ENCODE results near the gene LTBR.

Gene LTBR

DNA sequence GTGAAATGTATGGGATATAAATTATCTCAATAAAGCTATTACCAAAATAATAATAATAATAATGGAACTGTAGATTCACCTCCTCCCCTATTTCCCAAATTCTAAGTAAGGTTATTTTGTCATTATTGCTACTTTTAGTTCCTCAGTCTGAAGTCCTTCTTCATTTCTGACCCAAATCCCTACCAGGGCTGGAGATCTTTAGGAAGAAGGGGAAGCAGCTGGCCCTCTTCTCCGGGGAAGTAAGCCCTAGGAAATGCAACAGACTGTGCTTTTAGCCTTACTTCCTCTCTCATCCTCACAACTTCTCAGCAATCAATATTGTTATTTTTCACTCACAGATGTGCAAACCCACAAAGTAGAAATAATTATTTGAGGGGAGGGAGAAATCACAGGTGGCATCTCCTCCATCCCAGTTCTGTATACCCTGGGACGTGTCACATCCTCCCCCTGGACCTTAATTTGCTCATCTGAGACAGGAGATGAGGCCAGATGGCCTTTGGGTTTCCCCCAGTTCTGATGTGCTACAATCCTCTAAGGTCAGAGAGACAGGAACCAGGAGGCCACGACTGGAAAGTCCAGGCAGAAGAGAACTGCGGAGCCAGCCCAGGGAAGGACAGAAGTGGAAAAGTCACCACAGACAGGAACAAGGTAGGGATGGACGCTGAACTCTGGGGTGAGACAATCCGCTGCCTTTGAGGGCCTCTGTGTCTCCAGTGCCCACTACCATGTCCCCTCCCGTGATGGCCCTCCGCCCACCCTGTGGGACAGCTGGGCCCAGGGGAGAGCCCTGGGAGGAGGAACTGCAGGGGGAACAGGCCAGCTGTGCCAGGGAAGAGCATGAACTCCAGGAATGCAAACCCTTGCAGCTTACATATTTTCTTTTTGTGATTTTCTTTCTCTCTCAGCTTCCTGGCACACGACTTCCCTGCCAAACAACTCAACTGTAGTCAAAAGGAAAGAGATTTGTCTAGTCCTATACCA is 31.5 kb upstream of the LTBR start:
- H3K36me3 ChIP-seq (ENCODE audit: control insufficient read depth, insufficient read depth, low read length) = peaks cover 27% of the 10 kb centered on the region
- H3K9me3 ChIP-seq (ENCODE audit: control insufficient read depth, low read length) = no peaks in the 10 kb centered on the region
- no peak overlapping the region for H3K4me3 ChIP-seq (ENCODE audit: low read length)
- H3K9ac ChIP-seq (ENCODE audit: low read length) = no peak overlapping the region
- H3K4me1 ChIP-seq (ENCODE audit: control insufficient read depth, insufficient read depth, low read length) = peaks cover 23% of the 10 kb centered on the region
- no peaks in the 10 kb centered on the region for H3K27me3 ChIP-seq (ENCODE audit: control insufficient read depth, insufficient read depth, low read length)

DNA sequence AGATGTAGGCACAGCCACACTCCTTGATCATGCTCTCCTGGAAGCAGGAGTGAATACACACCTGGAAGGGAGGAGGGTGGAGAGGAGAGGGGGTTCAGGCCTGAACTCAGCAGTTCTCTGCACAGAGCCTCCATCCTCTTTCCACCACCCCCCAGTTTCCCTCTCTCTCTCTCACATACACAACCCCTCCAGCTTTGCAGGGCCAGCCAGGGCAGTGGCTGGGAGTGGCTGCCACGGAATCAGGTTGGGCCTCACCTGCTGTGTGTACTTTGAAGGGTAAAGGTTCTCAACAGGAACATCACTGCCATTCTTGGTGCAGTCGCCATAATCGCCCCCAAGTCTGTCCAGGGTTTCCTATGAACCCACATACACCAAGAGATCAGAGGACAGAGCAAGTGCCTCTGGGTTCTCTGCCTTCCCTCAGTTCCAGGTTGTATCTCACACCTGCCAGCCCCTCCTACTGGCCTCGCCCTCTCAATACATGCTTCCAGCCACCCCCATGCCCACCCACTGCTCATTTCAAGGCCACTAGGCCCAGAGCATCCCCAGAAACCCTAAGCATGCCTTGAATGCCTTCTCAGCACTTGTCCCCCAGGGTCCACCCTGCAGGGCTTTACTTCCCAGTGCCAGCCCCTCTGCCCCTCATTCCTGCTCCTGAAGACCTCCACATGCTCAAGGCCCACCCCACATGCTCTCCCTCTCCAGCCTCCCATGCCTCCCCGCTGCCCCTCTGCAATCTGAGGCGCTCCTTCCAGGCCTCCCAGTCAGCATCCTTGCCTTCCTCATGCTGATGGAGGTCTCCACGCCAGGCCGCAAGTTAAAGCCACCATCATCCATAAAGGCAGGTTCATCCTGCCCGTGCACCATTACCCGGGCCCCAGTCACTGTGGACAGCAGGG is 29.2 kb upstream of the LTBR start:
- Histone ChIP-seq H3K36me3 (ENCODE audit: control insufficient read depth, insufficient read depth, low read length) (peaks cover 19% of the 10 kb centered on the region), H3K27me3 (ENCODE audit: control insufficient read depth, insufficient read depth, low read length) (no peaks in the 10 kb centered on the region), H3K4me3 (ENCODE audit: low read length) (no peak overlapping the region), H3K9ac (ENCODE audit: low read length) (no peak overlapping the region), H3K4me1 (ENCODE audit: control insufficient read depth, insufficient read depth, low read length) (peaks cover 7% of the 10 kb centered on the region), H3K9me3 (ENCODE audit: control insufficient read depth, low read length) (no peaks in the 10 kb centered on the region)

DNA sequence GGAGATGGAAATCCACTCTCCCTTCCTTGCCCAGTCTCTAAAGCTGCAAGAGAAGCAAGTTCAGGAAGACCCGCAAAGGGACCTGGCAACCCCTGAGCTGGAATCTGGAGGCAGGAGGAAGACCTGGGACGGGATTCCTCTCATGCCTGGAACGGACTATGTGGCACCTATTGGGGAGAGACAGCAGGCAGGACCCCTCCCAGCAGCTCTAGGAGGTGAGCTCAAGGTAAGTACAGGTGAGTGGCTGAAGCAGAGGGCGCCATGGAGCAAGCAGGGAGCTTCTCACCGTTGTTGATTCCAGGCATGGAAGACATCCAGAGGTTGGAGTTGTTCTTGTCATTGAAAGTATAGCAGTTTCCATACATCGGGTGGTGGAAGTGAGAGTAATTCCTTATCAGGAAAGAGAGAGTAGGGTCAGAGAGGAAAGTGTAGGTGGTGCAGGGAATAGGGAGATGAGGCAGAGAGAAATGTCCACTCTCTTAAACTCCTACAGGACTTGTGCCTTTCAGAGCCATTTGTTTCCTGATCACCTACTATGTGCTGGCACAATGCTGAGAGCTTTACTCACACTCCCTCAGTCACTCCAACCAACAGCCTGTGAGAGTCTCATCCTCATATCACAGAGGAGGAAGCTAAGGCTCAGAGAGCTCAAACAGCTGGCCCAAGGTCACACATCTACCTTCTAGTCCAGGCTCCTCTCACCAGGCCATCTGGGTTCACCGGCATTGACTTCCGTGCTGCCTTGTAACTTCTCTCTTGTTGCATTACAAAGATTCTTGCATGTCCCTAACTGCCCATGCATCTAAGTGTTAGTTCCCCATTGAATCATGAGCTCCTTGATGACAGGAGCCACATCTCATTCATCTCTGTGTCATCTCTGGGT is 28.2 kb upstream of the LTBR start:
- Histone ChIP-seq H3K36me3 (ENCODE audit: control insufficient read depth, insufficient read depth, low read length) (peaks cover 19% of the 10 kb centered on the region), H3K9ac (ENCODE audit: low read length) (no peak overlapping the region), H3K9me3 (ENCODE audit: control insufficient read depth, low read length) (no peaks in the 10 kb centered on the region), H3K27me3 (ENCODE audit: control insufficient read depth, insufficient read depth, low read length) (no peaks in the 10 kb centered on the region), H3K4me3 (ENCODE audit: low read length) (no peak overlapping the region), H3K4me1 (ENCODE audit: control insufficient read depth, insufficient read depth, low read length) (peaks cover 7% of the 10 kb centered on the region)

DNA sequence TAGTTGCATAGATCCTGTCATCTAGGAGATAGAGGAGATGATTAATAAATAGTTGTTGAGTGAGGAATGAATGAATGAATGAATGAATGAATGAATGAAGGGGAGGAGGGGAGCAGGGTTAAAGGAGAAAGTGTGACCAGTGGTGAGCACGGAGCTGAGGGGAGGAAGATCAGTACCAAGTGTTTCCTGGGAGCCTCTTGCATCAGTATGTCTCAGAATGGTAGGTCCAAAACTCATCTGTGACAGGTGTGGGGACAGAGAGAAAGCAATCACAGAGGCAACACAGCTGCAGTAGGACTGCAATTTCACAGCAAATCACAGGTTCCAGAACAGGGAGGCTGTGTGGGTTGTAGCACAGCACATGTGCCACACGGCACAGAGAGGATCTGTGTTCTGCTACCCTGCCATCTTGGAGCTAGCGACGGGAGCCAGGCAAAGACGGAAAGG is 27.6 kb upstream of the LTBR start:
- Histone ChIP-seq H3K9ac (ENCODE audit: low read length) (no peak overlapping the region), H3K4me3 (ENCODE audit: low read length) (no peak overlapping the region), H3K36me3 (ENCODE audit: control insufficient read depth, insufficient read depth, low read length) (peaks cover 19% of the 10 kb centered on the region), H3K27me3 (ENCODE audit: control insufficient read depth, insufficient read depth, low read length) (no peaks in the 10 kb centered on the region), H3K9me3 (ENCODE audit: control insufficient read depth, low read length) (no peaks in the 10 kb centered on the region), H3K4me1 (ENCODE audit: control insufficient read depth, insufficient read depth, low read length) (peaks cover 11% of the 10 kb centered on the region)

DNA sequence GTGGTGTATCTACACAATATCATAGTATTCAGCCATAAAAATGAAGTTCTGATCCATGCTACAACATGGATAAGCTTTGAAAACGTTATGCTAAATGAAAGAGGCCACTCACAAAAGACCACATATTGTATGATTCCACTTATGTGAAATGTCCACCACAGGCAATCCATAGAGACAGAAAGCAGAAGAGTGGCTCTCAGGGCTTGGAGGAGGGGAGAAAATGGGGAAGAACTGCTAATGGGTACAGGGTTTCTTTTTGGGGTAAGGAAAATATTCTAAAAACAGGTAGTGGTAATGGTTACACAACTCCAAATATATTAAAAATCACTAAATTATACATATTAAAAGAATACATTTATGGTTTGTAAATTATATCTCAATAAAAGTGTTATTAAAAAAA is 25.1 kb upstream of the LTBR start:
- Histone ChIP-seq H3K4me3 (ENCODE audit: low read length) (no peak overlapping the region), H3K4me1 (ENCODE audit: control insufficient read depth, insufficient read depth, low read length) (peaks cover 32% of the 10 kb centered on the region), H3K9me3 (ENCODE audit: control insufficient read depth, low read length) (no peaks in the 10 kb centered on the region), H3K36me3 (ENCODE audit: control insufficient read depth, insufficient read depth, low read length) (peaks cover 24% of the 10 kb centered on the region), H3K27me3 (ENCODE audit: control insufficient read depth, insufficient read depth, low read length) (no peaks in the 10 kb centered on the region), H3K9ac (ENCODE audit: low read length) (no peak overlapping the region)

DNA sequence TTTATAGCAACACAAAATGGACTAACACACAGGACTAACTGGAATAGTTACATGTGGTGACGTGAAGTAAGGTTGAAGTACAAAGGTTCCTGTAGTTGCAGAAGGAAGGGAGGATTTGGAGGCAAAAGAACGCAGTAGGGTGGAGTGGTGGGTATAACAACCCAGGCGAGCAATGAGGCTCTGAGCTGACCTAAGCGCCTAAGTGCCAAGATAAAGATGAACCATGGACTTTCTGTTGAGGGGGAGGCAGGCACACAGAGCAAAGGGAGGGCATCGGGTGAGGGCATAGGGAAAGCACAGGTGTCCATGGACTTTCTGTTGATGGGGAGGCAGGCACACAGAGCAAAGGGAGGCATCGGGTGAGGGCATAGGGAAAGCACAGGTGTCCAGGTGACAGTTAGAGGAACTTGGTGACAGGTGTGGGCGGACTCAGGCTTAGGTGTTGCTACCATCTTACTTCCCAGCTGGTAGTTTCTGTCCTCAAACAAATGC is 23.8 kb upstream of the LTBR start:
- Histone ChIP-seq H3K36me3 (ENCODE audit: control insufficient read depth, insufficient read depth, low read length) (peaks cover 13% of the 10 kb centered on the region), H3K9me3 (ENCODE audit: control insufficient read depth, low read length) (no peaks in the 10 kb centered on the region), H3K27me3 (ENCODE audit: control insufficient read depth, insufficient read depth, low read length) (no peaks in the 10 kb centered on the region), H3K4me1 (ENCODE audit: control insufficient read depth, insufficient read depth, low read length) (peaks cover 32% of the 10 kb centered on the region), H3K4me3 (ENCODE audit: low read length) (no peak overlapping the region), H3K9ac (ENCODE audit: low read length) (no peak overlapping the region)

DNA sequence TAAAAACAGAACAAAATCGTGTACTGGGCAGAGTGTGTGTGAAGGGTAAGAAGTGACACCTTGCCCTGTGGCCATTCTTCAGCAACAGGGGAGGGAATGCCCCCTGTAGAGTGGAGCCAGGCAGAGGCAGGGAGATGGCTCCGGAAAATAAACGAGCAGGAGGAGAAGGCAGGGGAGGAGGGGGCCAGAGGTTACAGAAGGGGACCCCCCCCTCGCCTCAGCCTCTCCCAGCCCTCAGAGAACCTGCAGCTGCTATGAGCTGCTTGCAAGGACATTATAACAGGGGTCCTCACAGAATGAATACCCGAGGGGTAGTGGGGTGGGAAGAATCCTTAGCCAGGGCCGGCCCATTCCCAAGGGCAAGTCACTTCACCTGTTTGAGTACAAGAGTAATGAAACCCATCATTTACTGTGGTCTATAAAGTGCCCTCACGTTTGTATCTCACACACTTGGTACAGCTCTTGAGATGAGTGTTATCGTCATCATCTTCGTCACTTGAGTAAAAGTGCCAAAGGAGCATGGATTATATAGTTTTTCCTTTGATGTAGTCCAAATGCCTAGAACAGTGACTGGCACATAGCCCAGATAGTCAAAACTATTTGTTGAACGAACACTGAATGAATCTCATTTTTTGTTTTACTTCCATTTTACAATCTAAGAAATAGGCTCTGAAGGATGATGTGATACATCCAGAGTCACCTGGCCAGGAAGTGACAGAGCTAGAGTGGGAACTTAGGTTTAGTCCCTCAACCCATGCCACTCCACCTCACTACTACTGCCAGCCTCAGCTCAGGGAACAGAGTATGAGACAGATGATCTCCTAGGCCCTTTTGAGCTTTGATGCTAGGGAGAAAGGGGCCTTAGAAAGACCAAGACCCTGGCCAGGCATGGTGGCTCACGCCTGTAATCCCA is 23.1 kb upstream of the LTBR start:
- Histone ChIP-seq H3K9ac (ENCODE audit: low read length) (no peak overlapping the region), H3K9me3 (ENCODE audit: control insufficient read depth, low read length) (no peaks in the 10 kb centered on the region), H3K4me3 (ENCODE audit: low read length) (no peak overlapping the region), H3K36me3 (ENCODE audit: control insufficient read depth, insufficient read depth, low read length) (peaks cover 13% of the 10 kb centered on the region), H3K27me3 (ENCODE audit: control insufficient read depth, insufficient read depth, low read length) (no peaks in the 10 kb centered on the region), H3K4me1 (ENCODE audit: control insufficient read depth, insufficient read depth, low read length) (peaks cover 31% of the 10 kb centered on the region)

DNA sequence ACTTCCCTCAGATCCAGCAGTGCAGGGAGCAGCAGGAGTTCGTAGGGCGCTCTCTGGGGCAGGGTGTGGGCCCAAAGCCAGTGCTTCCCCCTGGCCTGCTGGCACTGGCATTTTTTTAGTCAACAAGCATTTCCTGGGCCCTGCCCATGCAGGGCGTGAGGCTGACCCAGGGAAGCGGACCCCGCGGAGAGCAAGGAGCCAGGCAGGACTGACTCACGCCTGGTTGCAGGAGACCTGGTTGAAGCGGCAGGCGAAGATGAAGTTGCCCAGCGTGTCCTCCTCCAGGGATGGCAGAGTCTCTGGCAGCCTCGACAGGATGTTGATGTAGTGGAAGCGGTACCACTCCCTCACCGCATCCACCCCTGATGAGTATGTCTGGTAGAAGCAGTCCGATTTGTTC is 22.1 kb upstream of the LTBR start:
- no peaks in the 10 kb centered on the region for H3K27me3 ChIP-seq (ENCODE audit: control insufficient read depth, insufficient read depth, low read length)
- H3K4me3 ChIP-seq (ENCODE audit: low read length) = no peak overlapping the region
- H3K36me3 ChIP-seq (ENCODE audit: control insufficient read depth, insufficient read depth, low read length) = peaks cover 8% of the 10 kb centered on the region
- H3K4me1 ChIP-seq (ENCODE audit: control insufficient read depth, insufficient read depth, low read length) = peaks cover 31% of the 10 kb centered on the region
- H3K9ac ChIP-seq (ENCODE audit: low read length) = peak overlapping the region; percentile 7
- H3K9me3 ChIP-seq (ENCODE audit: control insufficient read depth, low read length) = no peaks in the 10 kb centered on the region

DNA sequence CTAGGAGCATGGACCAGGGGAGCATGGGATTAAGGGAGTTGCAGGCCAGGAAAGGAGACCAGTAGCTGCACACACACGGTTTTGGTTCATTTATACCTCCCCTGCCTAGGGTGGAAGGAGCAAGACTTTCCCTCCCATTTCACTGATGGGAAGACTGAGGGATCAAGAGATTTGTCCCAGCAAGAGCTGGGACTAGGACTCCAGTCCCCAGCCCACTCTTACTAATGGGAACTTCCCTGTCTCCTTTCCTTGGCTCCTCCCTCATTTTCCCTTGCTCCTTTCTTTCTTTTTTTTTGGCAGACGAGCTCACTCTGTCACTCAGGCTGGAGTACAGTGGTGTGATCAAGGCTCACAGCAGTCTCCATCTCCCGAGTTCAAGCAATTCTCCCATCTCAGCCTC is 21.6 kb upstream of the LTBR start:
- H3K4me3 ChIP-seq (ENCODE audit: low read length) = no peak overlapping the region
- H3K36me3 ChIP-seq (ENCODE audit: control insufficient read depth, insufficient read depth, low read length) = peaks cover 8% of the 10 kb centered on the region
- no peaks in the 10 kb centered on the region for H3K27me3 ChIP-seq (ENCODE audit: control insufficient read depth, insufficient read depth, low read length)
- H3K4me1 ChIP-seq (ENCODE audit: control insufficient read depth, insufficient read depth, low read length) = peaks cover 31% of the 10 kb centered on the region
- peak overlapping the region; percentile 7 for H3K9ac ChIP-seq (ENCODE audit: low read length)
- no peaks in the 10 kb centered on the region for H3K9me3 ChIP-seq (ENCODE audit: control insufficient read depth, low read length)

DNA sequence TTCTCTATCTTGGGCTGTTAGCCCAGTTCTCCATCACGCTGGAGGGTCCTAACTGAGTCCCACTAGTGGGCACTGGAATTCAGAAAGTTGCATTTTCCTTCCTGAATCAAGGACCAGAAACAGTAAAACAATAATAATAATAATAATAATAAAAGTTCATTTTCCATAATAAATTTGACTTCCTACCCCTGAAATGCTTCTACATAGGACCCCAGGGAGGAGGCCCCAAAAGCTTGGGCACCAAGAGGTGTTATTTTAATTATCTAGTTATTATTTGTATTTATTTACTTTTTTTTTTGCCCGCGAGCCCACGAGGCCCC is 21.0 kb upstream of the LTBR start:
- no peaks in the 10 kb centered on the region for H3K9me3 ChIP-seq (ENCODE audit: control insufficient read depth, low read length)
- H3K36me3 ChIP-seq (ENCODE audit: control insufficient read depth, insufficient read depth, low read length) = peaks cover 7% of the 10 kb centered on the region
- H3K9ac ChIP-seq (ENCODE audit: low read length) = no peak overlapping the region
- no peaks in the 10 kb centered on the region for H3K27me3 ChIP-seq (ENCODE audit: control insufficient read depth, insufficient read depth, low read length)
- H3K4me3 ChIP-seq (ENCODE audit: low read length) = no peak overlapping the region
- peaks cover 31% of the 10 kb centered on the region for H3K4me1 ChIP-seq (ENCODE audit: control insufficient read depth, insufficient read depth, low read length)

Measured in mucosa of stomach (tissue), 1 donor.